Loucy (cell line): ENCODE measurements around the gene GRAMD2A.

Experiments used
- H2AFZ ChIP-seq: fragments of 200-600 bp; sonication (generic); 2 replicates; pipeline ENCODE4 v1.6.0; 2016; ENCODE audit warnings: antibody characterized with exemption, mild to moderate bottlenecking, low read length, moderate library complexity
- H3F3A ChIP-seq: fragments of 200-600 bp; 2 replicates; pipeline ENCODE4 v1.6.0; 2016; ENCODE audit warnings: antibody characterized with exemption, low read depth, mild to moderate bottlenecking
- H3K27me3 ChIP-seq: fragments of 200-600 bp; sonication (generic); 2 replicates; pipeline ENCODE4 v1.6.1; 2014; ENCODE audit warnings: low read length, mild to moderate bottlenecking; ENCODE audit not compliant: insufficient read depth, poor library complexity, severe bottlenecking
- H3K36me3 ChIP-seq: fragments of 200-600 bp; sonication (generic); 2 replicates; pipeline ENCODE4 v1.6.1; 2016; ENCODE audit warnings: low read length; ENCODE audit not compliant: insufficient read depth
- H3K4me1 ChIP-seq: fragments of 200-600 bp; sonication (generic); 2 replicates; pipeline ENCODE4 v1.5.1; 2014; ENCODE audit warnings: low read length, mild to moderate bottlenecking; ENCODE audit not compliant: insufficient read depth, poor library complexity, severe bottlenecking
- H3K4me2 ChIP-seq: fragments of 200-600 bp; sonication (generic); 2 replicates; pipeline ENCODE4 v1.6.0; 2014; ENCODE audit warnings: antibody characterized with exemption, low read length, low read depth, mild to moderate bottlenecking; ENCODE audit not compliant: poor library complexity, severe bottlenecking
- H3K4me3 ChIP-seq: fragments of 200-600 bp; sonication (generic); 2 replicates; pipeline ENCODE4 v1.5.1; 2014; ENCODE audit warnings: low read length, mild to moderate bottlenecking, mixed read lengths; ENCODE audit not compliant: poor library complexity, severe bottlenecking
- H3K79me2 ChIP-seq: fragments of 200-600 bp; sonication (generic); 2 replicates; pipeline ENCODE4 v1.6.1; 2014; ENCODE audit warnings: low read length; ENCODE audit not compliant: insufficient read depth
- H3K9ac ChIP-seq: fragments of 200-600 bp; sonication (generic); 2 replicates; pipeline ENCODE4 v1.6.0; 2014; ENCODE audit warnings: mild to moderate bottlenecking, low read depth, low read length, moderate library complexity; ENCODE audit not compliant: poor library complexity, severe bottlenecking
- H3K9me2 ChIP-seq: fragments of 200-600 bp; sonication (generic); replicated peaks from 2 replicates; pipeline ENCODE4 v1.6.1; 2016; ENCODE audit warnings: low read depth, low read length, mixed read lengths
- H3K9me3 ChIP-seq: fragments of 200-600 bp; sonication (generic); 2 replicates; pipeline ENCODE4 v1.6.1; 2014; ENCODE audit warnings: mild to moderate bottlenecking, antibody characterized with exemption, low read length, low read depth; ENCODE audit not compliant: insufficient read depth
- H4K20me1 ChIP-seq: fragments of 200-600 bp; sonication (generic); 2 replicates; pipeline ENCODE4 v1.6.0; 2014; ENCODE audit warnings: antibody characterized with exemption, low read length, mild to moderate bottlenecking; ENCODE audit not compliant: insufficient read depth, poor library complexity, severe bottlenecking
- EZH2phosphoT487 ChIP-seq: fragments of 200-600 bp; IDR thresholded peaks from 2 replicates; pipeline ENCODE4 v1.6.1; 2018; ENCODE audit warnings: antibody characterized with exemption, mild to moderate bottlenecking, moderate library complexity, borderline replicate concordance
- TF ChIP-seq, protein P1 (sequence below): fragments of 200-600 bp; sonication (generic); conservative IDR thresholded peaks from 2 replicates; pipeline ENCODE4 v1.5.1; 2014; ENCODE audit warnings: mild to moderate bottlenecking, antibody characterized with exemption, low read length

Gene GRAMD2A

DNA sequence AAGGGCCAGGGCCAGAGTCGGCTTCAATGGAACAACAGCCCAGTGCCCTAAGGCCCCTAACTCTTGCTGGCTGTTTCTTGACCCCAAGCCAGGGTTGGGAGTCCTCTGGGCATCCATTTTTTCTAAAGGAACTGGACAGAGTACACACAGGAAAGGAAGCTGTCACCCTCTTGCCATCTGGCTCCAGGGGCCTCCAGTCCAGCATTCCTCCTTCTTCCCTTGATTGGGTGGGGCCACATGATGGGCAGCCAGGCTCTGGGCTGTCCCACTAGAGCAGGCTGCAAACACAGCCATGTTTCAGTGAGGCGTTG is 1.6 kb upstream of the GRAMD2A start:
- Histone ChIP-seq H3K9me3 (no peaks in the 10 kb centered on the region), H3F3A (no peaks in the 10 kb centered on the region; the same call in none of the 2 replicates), H3K36me3 (peaks cover 64% of the 10 kb centered on the region), H3K9ac (no peak overlapping the region), H3K9me2 (no peaks in the 10 kb centered on the region), H4K20me1 (peaks cover 41% of the 10 kb centered on the region), H3K27me3 (no peaks in the 10 kb centered on the region), H2AFZ (no peak overlapping the region), H3K4me2 (no peak overlapping the region), H3K4me1 (peaks cover 5% of the 10 kb centered on the region), H3K4me3 (no peak overlapping the region), H3K79me2 (peaks cover 6% of the 10 kb centered on the region; the same call in 1 of the 2 replicates)
- no peak for TF ChIP-seq EZH2phosphoT487
- TF ChIP-seq, protein P1, sequence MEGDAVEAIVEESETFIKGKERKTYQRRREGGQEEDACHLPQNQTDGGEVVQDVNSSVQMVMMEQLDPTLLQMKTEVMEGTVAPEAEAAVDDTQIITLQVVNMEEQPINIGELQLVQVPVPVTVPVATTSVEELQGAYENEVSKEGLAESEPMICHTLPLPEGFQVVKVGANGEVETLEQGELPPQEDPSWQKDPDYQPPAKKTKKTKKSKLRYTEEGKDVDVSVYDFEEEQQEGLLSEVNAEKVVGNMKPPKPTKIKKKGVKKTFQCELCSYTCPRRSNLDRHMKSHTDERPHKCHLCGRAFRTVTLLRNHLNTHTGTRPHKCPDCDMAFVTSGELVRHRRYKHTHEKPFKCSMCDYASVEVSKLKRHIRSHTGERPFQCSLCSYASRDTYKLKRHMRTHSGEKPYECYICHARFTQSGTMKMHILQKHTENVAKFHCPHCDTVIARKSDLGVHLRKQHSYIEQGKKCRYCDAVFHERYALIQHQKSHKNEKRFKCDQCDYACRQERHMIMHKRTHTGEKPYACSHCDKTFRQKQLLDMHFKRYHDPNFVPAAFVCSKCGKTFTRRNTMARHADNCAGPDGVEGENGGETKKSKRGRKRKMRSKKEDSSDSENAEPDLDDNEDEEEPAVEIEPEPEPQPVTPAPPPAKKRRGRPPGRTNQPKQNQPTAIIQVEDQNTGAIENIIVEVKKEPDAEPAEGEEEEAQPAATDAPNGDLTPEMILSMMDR = no peak

DNA sequence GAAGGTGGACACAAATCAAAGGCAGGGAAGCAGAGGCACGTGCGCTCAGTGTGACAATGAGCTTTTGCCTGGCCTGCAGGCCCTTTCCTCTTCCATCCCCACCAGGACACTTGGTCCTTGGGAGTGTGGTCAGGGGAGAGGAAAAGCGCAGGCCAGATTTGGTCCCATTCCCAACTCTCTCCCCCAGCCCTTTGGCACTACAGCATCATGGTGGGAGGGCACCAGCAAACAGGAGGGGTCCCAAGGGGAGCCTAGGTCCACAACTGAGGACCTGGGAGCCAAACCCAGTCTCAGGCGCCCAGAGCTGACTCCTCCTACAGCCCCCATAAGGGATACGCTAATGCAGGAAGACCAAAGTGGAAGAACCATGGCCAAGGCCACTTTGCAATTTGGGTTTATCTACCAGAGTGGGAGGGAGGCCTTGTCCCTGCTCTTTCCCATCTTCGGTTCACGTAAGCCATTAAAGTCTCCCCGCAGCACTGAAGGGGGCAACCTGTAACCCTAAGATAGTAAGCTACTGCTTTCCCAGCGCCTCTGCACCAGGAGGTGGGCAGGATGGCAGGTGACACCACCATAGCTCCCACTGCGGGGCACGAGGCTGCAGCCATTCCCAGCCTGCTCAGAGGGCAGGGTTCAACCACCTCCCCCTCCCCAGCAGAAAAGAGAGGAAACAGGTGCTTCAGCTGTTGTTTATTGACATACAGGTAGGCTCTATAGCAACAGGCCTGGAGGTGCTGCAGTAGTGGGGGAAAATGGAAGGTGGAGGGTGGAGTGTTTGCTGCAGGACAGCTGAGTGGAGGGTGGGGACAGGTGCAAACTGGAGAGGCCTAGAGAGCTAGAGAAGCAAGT is 993 bp upstream of the GRAMD2A start:
- Histone ChIP-seq H3K4me1 (no peaks in the 10 kb centered on the region), H3K4me2 (no peak overlapping the region), H3K9ac (no peak overlapping the region), H3F3A (no peaks in the 10 kb centered on the region; the same call in none of the 2 replicates), H3K79me2 (peaks cover 6% of the 10 kb centered on the region; the same call in 1 of the 2 replicates), H3K4me3 (no peak overlapping the region), H3K27me3 (no peaks in the 10 kb centered on the region), H3K9me3 (no peaks in the 10 kb centered on the region), H3K36me3 (peaks cover 58% of the 10 kb centered on the region; the same call in 1 of the 2 replicates), H2AFZ (no peak overlapping the region), H4K20me1 (peaks cover 35% of the 10 kb centered on the region), H3K9me2 (no peaks in the 10 kb centered on the region)
- no peak for TF ChIP-seq EZH2phosphoT487
- TF ChIP-seq, protein P1 = no peak

DNA sequence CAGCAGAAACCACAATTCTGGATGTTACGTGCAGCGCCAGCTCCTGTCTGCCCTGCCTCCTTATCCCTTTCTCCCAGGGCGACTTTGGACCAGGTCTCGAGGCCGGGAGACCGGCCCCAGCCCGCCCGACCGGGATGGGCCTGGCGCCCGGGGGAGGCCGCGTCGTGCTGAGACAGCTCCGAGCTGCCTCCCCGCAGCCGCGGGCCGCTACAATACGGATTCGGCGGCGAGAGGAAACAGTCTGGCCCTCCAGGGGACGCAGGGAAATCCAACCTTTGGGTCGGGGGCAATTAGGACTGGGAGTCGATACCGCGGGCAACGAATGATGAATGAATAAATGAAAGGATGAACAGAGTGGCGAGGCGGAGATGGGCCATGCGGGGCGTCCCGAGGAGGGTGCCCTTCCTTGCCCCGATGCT is 537 bp downstream of the GRAMD2A start:
- no peak overlapping the region for H3K9ac ChIP-seq
- no peaks in the 10 kb centered on the region for H3K4me1 ChIP-seq
- H3K4me3 ChIP-seq = no peak overlapping the region
- no peak overlapping the region for H3K4me2 ChIP-seq
- H3K9me3 ChIP-seq = no peaks in the 10 kb centered on the region
- H3K36me3 ChIP-seq = peaks cover 43% of the 10 kb centered on the region; the same call in 1 of the 2 replicates
- peaks cover 27% of the 10 kb centered on the region for H4K20me1 ChIP-seq
- no peaks in the 10 kb centered on the region for H3K9me2 ChIP-seq
- no peaks in the 10 kb centered on the region; the same call in none of the 2 replicates for H3F3A ChIP-seq
- H3K79me2 ChIP-seq = no peaks in the 10 kb centered on the region
- no peaks in the 10 kb centered on the region for H3K27me3 ChIP-seq
- no peak for TF ChIP-seq EZH2phosphoT487
- TF ChIP-seq, protein P1 = no peak
- no peak overlapping the region for H2AFZ ChIP-seq
